GM12891 (cell line): ENCODE measurements around the gene BLM.
A peak's percentile ranks its signal among the peaks of the same experiment; 100 is the strongest.
"Not testable (repeated sequence)": the region's sequence is repeated elsewhere in the genome, so short reads cannot be mapped to it uniquely, and the experiment has no call there.

ENCODE experiments used
- DNase-seq: peaks from one replicate; pipeline ENCODE4 v3.0.0; 2011; ENCODE audit warnings: low spot score; ENCODE audit not compliant: insufficient read length
- FAIRE-seq: peaks from 2 replicates; lab custom pipeline; 2011; peaks lifted over from hg19 to GRCh38; lab: Jason Lieb, UNC
- PAX5 ChIP-seq: IDR thresholded peaks from 2 replicates; pipeline ENCODE4 v1.6.1; 2011; ENCODE audit warnings: low read length, moderate library complexity, mild to moderate bottlenecking; ENCODE audit not compliant: insufficient read depth, severe bottlenecking
- POLR2A ChIP-seq: IDR thresholded peaks from 2 replicates; pipeline ENCODE4 v1.6.1; 2011; ENCODE audit warnings: low read depth, low read length, control low read depth
- POLR2AphosphoS5 ChIP-seq: IDR thresholded peaks from 2 replicates; pipeline ENCODE4 v1.6.1; 2011; ENCODE audit warnings: low read depth, low read length, control low read depth
- POU2F2 ChIP-seq: IDR thresholded peaks from 2 replicates; pipeline ENCODE4 v1.6.1; 2011; ENCODE audit warnings: low read depth, mild to moderate bottlenecking, control low read depth, low read length, moderate library complexity
- SPI1 ChIP-seq: IDR thresholded peaks from 2 replicates; pipeline ENCODE4 v1.6.1; 2011; ENCODE audit warnings: low read depth, low read length, control low read depth
- TAF1 ChIP-seq: IDR thresholded peaks from 2 replicates; pipeline ENCODE4 v1.6.1; 2011; ENCODE audit warnings: low read depth, low read length, control low read depth

BLM gene

DNA sequence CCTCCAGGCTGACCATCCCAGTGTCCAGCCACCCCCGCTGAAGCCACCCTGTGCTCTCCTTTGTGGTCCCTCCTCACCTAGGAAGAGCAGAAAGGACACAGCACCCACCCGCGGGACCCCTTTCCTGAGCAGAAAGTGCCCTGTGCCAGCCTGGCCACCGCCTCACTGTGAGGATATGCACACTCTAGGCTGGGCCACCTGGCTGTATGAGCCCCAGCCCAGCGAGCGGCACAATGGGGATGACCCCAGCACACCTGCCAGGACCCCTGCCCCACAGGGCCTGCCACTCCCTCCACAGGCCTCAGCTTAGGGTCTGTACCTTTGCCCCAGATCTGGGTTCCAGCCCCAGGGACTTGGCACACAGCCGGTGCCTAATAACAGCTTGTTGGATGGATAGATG, 103.3 kb downstream of the BLM start:
- FAIRE-seq, result no peak
- no peak for DNase-seq
- no peak for TF ChIP-seq SPI1
- no peak for TF ChIP-seq PAX5
- no peak for TF ChIP-seq POLR2AphosphoS5
- TF ChIP-seq POLR2A, result no peak
- TF ChIP-seq TAF1, result no peak
- TF ChIP-seq POU2F2, result no peak

DNA sequence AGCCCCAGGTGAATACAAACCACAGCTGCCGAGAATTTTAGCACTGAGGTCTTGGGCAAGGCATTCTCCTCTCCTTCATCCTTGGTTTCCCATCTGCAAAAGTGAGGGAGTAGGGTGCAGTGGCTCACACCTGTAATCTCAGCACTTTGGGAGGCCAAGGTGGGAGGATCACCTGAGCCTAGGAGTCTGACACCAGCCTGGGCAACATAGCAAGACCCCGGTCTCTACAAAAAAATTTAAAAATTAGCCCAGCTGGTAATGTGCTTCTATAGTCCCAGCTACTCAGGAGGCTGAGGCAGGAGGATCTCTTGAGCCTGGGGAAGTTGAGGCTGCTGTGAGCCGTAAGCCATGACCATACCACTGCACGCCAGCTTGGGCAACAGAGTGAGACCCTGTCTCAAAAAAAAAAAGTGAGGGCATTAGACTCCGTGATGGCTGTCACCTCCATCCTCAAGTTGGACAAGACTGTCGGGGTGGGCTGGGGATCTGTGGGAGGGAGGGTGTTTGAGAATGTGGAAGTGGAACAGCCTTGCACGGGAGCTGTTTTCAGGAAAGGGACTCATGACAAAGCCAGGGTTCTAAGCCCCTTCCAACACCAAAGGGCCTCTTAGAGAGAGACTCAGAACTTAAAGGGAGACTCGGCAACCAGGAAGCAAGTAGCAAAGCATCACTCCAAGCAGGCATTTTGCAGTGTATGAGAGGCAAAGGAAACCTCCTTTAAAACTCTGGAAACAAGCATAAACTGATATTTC, 105.2 kb downstream of the BLM start:
- DNase-seq, result no peak
- no peak for FAIRE-seq
- TF ChIP-seq PAX5 (no peak), POU2F2 (no peak), TAF1 (no peak), POLR2A (no peak), POLR2AphosphoS5 (no peak), SPI1 (no peak)

DNA sequence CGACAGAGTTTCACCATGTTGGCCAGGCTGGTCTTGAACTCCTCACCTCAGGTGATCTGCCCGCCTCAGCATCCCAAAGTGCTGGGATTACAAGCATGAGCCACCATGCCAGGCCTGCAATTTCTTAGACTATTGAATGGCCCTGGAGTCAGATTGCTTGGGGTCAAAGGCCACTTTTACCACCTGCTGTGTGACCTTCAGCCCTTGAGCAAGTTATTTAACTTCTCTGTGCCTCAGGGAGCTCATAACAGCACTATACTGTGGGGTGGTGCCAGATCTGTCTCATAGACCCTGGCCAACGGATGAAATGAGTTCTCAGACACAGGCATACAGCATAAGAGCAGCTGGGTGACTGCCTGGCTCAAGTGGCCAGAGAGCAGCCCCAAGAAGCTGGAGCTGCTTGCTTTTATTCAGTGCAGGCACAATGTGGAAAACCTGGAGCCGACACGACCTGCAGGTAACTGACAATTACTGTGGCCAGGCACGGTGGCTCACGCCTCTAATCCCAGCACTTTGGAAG, 106.4 kb downstream of the BLM start:
- no peak for DNase-seq
- FAIRE-seq, result no peak

DNA sequence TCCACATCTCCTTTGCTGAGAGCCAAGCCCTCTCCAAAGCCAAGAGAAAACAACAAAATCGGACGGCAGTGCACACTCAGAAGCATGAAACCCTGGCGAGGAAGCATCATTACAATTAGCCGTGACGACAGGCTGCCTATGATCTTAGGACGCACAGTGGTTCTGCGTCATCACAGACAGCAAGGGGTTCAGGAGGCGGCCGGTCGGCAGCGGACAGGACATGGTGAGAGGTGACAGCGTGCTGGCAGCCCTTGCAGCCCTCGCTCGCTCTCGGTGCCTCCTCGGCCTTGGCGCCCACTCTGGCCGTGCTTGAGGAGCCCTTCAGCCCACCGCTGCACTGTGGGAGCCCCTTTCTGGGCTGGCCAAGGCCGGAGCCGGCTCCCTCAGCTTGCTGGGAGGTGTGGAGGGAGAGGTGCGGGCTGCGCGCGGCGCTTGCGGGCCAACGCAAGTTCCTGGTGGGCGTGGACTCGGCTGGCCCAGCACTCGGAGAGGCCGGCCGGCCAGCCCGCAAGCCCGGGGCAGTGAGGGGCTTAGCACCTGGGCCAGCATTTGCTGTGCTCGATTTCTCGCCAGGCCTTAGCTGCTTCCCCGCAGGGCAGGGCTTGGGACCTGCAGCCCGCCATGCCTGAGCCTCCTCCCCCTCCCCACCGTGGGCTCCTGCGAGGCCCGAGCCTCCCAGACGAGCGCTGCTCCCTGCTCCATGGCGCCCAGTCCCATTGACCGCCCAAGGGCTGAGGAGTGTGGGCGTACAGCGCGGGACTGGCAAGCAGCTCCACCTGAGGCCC, 108.2 kb downstream of the BLM start:
- DNase-seq, FAIRE-seq: not testable (repeated sequence)

More for the DNA sequence above, 106.4 kb downstream of the BLM start:
- TF ChIP-seq TAF1 (no peak), POLR2AphosphoS5 (no peak), POLR2A (no peak), POU2F2 (no peak), SPI1 (no peak), PAX5 (no peak)

DNA sequence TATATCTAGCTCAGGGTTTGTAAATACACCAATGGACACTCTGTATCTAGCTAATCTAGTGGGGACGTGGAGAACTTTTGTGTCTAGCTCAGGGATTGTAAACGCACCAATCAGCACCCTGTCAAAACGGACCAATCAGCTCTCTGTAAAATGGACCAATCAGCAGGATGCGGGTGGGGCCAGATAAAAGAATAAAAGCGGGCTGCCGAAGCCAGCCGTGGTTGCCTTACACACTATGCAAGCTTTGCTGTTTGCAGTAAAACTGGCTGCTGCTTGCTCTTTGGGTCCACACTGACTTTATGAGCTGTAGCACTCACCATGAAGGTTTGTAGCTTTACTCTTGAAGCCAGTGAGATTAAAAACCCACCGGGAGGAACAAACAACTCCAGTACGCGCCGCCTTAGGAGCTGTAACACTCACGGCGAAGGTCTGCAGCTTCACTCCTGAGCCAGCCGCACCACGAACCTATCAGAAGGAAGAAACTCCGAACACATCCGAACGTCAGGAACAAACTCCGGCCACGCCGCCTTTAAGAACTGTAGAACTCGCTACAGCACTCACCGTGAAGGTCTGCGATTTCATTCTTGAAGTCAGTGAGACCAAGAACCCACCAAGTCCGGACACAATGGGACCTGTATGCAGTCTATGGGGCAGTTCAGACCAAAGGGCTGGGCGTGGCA, 109.2 kb downstream of the BLM start:
- DNase-seq, FAIRE-seq: not testable (repeated sequence)

DNA sequence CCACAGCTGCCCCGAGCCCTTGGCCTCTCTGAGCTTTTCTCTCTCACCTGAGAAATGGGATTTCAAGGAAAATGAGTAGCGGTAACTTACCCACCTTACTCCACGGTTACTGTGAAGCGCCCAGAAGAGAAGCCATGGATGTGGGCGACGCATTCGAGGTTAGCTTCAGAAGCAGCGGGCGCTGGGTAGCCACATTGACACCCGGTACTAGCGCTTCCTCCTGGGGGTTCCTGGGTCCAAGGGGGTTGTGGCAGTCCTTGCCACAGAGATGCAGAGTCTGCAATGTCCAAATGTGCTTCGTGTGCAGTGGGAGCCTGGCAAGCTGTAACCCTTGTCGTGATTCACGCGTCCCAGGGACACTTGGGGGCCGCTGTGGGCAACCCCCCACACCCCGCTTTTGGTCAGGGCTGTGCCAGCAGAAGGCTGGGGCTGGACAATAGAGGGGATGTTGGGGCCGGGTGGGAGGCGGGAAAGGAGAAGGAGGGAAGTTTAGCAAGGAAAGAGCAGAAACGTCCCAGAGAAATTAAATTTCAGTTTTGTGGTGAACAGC, 109.8 kb downstream of the BLM start:
- FAIRE-seq, result no peak
- DNase-seq, result no peak
- TF ChIP-seq PAX5 (no peak), TAF1 (no peak), POLR2A (no peak), SPI1 (no peak), POU2F2 (no peak), POLR2AphosphoS5 (no peak)

DNA sequence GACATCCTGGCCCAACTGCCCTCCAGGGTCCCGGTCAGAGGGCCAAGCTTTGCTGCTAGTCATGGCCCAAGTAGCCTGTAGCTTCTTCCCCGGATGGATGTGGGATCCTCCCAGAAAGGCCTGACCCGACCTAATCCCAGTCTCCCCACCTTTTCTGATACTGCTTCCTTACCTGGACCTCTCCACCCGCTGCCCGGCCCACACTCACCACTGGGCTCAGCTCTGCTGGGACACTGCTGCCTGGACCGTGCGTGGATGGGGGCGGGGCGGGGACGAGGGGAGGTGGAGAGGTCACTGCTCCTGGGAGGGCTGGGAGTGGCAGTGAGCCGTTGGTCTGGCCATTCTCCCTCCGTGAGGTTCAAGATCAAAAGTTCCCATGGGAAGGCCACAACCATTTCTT, 111.0 kb downstream of the BLM start:
- no peak for DNase-seq
- FAIRE-seq, result no peak
- TF ChIP-seq SPI1 (no peak), TAF1 (no peak), POLR2A (no peak), POLR2AphosphoS5 (no peak), POU2F2 (no peak), PAX5 (no peak)

DNA sequence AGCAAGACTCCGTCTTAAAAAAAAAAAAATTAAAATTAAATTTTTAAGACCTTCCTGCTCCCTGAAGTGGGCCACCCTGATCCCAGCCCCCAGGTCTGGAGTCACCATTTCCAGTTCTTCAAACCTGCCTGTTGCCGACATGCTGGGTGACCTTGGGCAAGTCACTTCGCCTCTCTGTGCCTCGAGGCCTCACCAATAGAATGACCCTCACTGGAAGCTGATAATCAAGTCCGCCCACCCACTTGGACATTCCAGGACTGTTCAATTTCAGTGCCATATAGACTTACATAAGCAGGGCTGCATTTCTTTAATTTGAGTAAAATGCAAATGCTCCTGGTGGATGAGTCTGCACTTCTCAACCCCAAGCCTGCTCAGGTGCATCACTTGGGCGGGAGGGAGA, 112.0 kb downstream of the BLM start:
- DNase-seq, result no peak
- FAIRE-seq, result no peak
- no peak for TF ChIP-seq POLR2A
- no peak for TF ChIP-seq SPI1
- TF ChIP-seq POU2F2, result no peak
- no peak for TF ChIP-seq POLR2AphosphoS5
- TF ChIP-seq TAF1, result no peak
- no peak for TF ChIP-seq PAX5

DNA sequence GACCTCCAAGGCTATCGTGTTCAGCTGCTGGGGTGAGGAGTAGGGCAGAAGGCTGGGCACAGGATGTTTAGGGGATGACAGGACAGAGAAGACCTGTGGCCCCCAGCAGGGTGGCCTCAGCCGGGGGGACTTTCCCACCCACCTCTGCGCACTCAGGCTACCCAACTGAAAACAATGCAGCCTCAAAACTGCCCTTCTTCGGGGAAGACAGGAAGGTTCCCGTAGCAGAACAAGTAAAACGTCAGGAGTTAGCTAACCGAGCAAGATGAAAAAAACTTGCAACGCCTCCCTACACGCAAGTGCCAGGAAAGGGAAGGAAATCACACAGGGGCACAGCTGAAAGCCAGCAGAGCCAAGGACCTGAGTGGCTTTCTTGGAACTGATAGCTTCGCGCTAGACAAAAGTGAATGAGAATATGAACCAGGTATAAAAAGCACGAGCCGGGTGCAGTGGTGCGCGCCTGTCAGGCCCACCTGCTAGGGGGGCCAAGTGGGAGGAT, 112.8 kb downstream of the BLM start:
- DNase-seq (no peak), FAIRE-seq (peak; percentile 43)
- TF ChIP-seq POU2F2 (no peak), POLR2A (no peak), SPI1 (no peak), POLR2AphosphoS5 (no peak), TAF1 (no peak), PAX5 (no peak)

DNA sequence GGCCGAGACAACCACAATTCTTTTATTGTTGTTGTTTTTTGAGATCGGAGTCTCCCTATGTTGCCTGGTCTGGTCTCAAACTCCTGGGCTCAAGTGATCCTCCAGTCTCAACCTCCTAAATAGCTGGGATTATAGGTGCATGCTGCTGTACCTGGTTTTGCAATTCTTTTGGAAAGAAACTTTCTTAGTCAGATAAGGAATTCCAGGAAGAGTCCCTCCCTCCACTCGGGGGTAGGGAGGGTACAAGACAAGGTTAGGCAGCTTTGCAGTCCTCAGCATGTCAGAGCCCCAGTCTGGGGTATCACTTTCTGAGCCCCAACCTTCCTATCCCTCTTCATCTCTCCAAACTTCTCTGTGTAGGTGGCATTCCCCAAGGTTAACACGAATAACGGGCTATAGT, 117.5 kb downstream of the BLM start:
- DNase-seq (no peak), FAIRE-seq (no peak)

More for the DNA sequence above, 117.5 kb downstream of the BLM start:
- TF ChIP-seq TAF1 (no peak), PAX5 (no peak), POU2F2 (no peak), SPI1 (no peak), POLR2A (no peak), POLR2AphosphoS5 (no peak)
